SK-N-SH (cell line): Measurements from ENCODE around the gene RPS8. TPM values are rescaled to one million over a fixed set of nuclear protein-coding genes. Genes with fewer than 3 reads are reported as not detected.
A peak's percentile ranks its signal among the peaks of the same experiment; 100 is the strongest.

ENCODE experiments used
- CTCF ChIA-PET: fragments of 300-600, 350-600 bp; formaldehyde crosslinking; extraction: SDS; loops from one replicate; lab custom pipeline; 2021; lab: Yijun Ruan, JAX
- POLR2A ChIA-PET: fragments of 350-600 bp; sonication (Branson Sonifier 250); formaldehyde crosslinking; extraction: SDS; loops from one replicate; lab custom pipeline; 2020; ENCODE audit warnings: antibody characterized with exemption, inconsistent platforms; lab: Yijun Ruan, JAX
- DNase-seq: peaks from one replicate; pipeline ENCODE4 v3.0.0; 2012
- H2AFZ ChIP-seq: fragments of 200-600 bp; sonication (generic); 2 replicates; pipeline ENCODE4 v1.8.1; 2016; ENCODE audit warnings: antibody characterized with exemption, mild to moderate bottlenecking, low read depth
- H3F3A ChIP-seq: fragments of 200-600 bp; sonication (generic); replicated peaks from 2 replicates; pipeline ENCODE3; 2016; ENCODE audit warnings: antibody characterized with exemption, mild to moderate bottlenecking; ENCODE audit not compliant: insufficient read depth
- H3K27ac ChIP-seq, 2 experiments: fragments of 200-500 bp in 1 of 2; fragments of 200-600 bp in 1 of 2; sonication (Bioruptor generic) in 1 of 2; sonication (generic), shearing (Covaris generic) in 1 of 2; 2 replicates each; pipeline versions ENCODE4 v1.5.1 to v1.6.1; 2014 to 2016; ENCODE audit warnings: low read depth in 2 of 2, inconsistent platforms in 1 of 2, low read length in 1 of 2, mild to moderate bottlenecking in 1 of 2, mixed read lengths in 1 of 2
- H3K27me3 ChIP-seq: fragments of 200-600 bp; sonication (generic), shearing (Covaris generic); 2 replicates; pipeline ENCODE4 v1.6.1; 2016; ENCODE audit warnings: mixed run types; ENCODE audit not compliant: insufficient read depth
- H3K36me3 ChIP-seq, 2 experiments: fragments of 200-500 bp in 1 of 2; fragments of 200-600 bp in 1 of 2; sonication (Bioruptor generic) in 1 of 2; sonication (generic) in 1 of 2; replicated peaks in 1 of 2; 2 replicates each; pipeline versions ENCODE3 to v1.5.1; 2014 to 2016; ENCODE audit warnings: low read length in 1 of 2, mild to moderate bottlenecking in 1 of 2; ENCODE audit not compliant: insufficient read depth in 2 of 2, control insufficient read depth in 1 of 2
- H3K4me1 ChIP-seq, 2 experiments: fragments of 200-500 bp in 1 of 2; fragments of 200-600 bp in 1 of 2; sonication (Bioruptor generic) in 1 of 2; sonication (generic), shearing (Covaris generic) in 1 of 2; 2 replicates each; pipeline versions ENCODE4 v1.5.1 to v1.6.1; 2014 to 2016; ENCODE audit warnings: low read depth in 1 of 2, low read length in 1 of 2, mixed run types in 1 of 2; ENCODE audit not compliant: insufficient read depth in 2 of 2, control insufficient read depth in 1 of 2
- H3K4me2 ChIP-seq: fragments of 200-600 bp; sonication (generic), shearing (Covaris generic); 2 replicates; pipeline ENCODE4 v1.6.1; 2017; ENCODE audit warnings: mixed run types
- H3K4me3 ChIP-seq, 2 experiments: fragments of 200-500 bp in 1 of 2; fragments of 200-600 bp in 1 of 2; sonication (Bioruptor generic) in 1 of 2; sonication (generic), shearing (Covaris generic) in 1 of 2; 2 replicates each; pipeline versions ENCODE4 v1.5.1 to v1.8.1; 2014 to 2016; ENCODE audit warnings: low read depth in 2 of 2, inconsistent platforms in 1 of 2, low read length in 1 of 2, mild to moderate bottlenecking in 1 of 2, mixed read lengths in 1 of 2, moderate library complexity in 1 of 2
- H3K79me2 ChIP-seq: fragments of 200-600 bp; sonication (generic); 2 replicates; pipeline ENCODE4 v1.8.1; 2017; ENCODE audit warnings: mild to moderate bottlenecking; ENCODE audit not compliant: insufficient read depth
- H3K9ac ChIP-seq: fragments of 200-600 bp; sonication (generic); 2 replicates; pipeline ENCODE4 v1.6.1; 2017; ENCODE audit warnings: mixed run types
- H3K9me2 ChIP-seq: fragments of 200-600 bp; sonication (generic); 2 replicates; pipeline ENCODE4 v1.6.1; 2017; ENCODE audit warnings: mixed run types
- H3K9me3 ChIP-seq: fragments of 200-600 bp; sonication (generic); 2 replicates; pipeline ENCODE4 v1.6.1; 2017; ENCODE audit warnings: mixed run types, mild to moderate bottlenecking, moderate library complexity
- H4K20me1 ChIP-seq: fragments of 200-600 bp; sonication (generic); 2 replicates; pipeline ENCODE4 v1.6.1; 2017; ENCODE audit warnings: mild to moderate bottlenecking, mixed run types; ENCODE audit not compliant: insufficient read depth
- CHD2 ChIP-seq: fragments of 150-350 bp; IDR thresholded peaks from 2 replicates; pipeline ENCODE4 v1.6.1; 2018; ENCODE audit warnings: low read length; ENCODE audit not compliant: partially characterized antibody
- CTCF ChIP-seq: fragments of 200-600 bp; sonication (generic); IDR thresholded peaks from 2 replicates; pipeline ENCODE4 v1.6.1; 2017; ENCODE audit warnings: antibody characterized with exemption, mild to moderate bottlenecking, moderate library complexity
- ELF1 ChIP-seq: IDR thresholded peaks from 2 replicates; pipeline ENCODE4 v1.4.0; 2012
- FOXJ3 ChIP-seq: sonication (generic); formaldehyde crosslinking; IDR thresholded peaks from 2 replicates; pipeline ENCODE4 v1.5.1; 2020; ENCODE audit warnings: mild to moderate bottlenecking, missing genetic modification reagents
- FOXM1 ChIP-seq: IDR thresholded peaks from 2 replicates; pipeline ENCODE4 v1.4.0; 2012; ENCODE audit warnings: low read depth, mild to moderate bottlenecking
- GABPA ChIP-seq: IDR thresholded peaks from 2 replicates; pipeline ENCODE4 v1.4.0; 2012; ENCODE audit warnings: low read depth, mild to moderate bottlenecking
- GATA2 ChIP-seq: sonication (generic); formaldehyde crosslinking; IDR thresholded peaks from 2 replicates; pipeline ENCODE4 v1.5.0; 2020; ENCODE audit warnings: mild to moderate bottlenecking, missing genetic modification reagents
- JUND ChIP-seq: IDR thresholded peaks from 2 replicates; pipeline ENCODE4 v1.4.0; 2012
- MAX ChIP-seq: IDR thresholded peaks from 2 replicates; pipeline ENCODE4 v1.4.0; 2012; ENCODE audit warnings: low read depth
- MXI1 ChIP-seq: IDR thresholded peaks from 2 replicates; pipeline ENCODE4 v1.6.1; 2012; ENCODE audit warnings: mild to moderate bottlenecking, low read depth, low read length, improper control_type of control experiment
- NRF1 ChIP-seq: IDR thresholded peaks from 2 replicates; pipeline ENCODE4 v1.6.1; 2012; ENCODE audit warnings: low read depth, mild to moderate bottlenecking, low read length
- PBX3 ChIP-seq: IDR thresholded peaks from 2 replicates; pipeline ENCODE4; 2012
- RCOR1 ChIP-seq: fragments of 150-350 bp; IDR thresholded peaks from 2 replicates; pipeline ENCODE4 v1.6.1; 2017; ENCODE audit warnings: antibody characterized with exemption, low read length
- REST ChIP-seq: IDR thresholded peaks from 2 replicates; pipeline ENCODE4 v1.6.1; 2012; ENCODE audit warnings: mild to moderate bottlenecking, low read depth, low read length, moderate library complexity
- RFX5 ChIP-seq: IDR thresholded peaks from 2 replicates; pipeline ENCODE4 v1.6.1; 2012; ENCODE audit warnings: mild to moderate bottlenecking, improper control_type of control experiment, low read length
- RXRA ChIP-seq: IDR thresholded peaks from 2 replicates; pipeline ENCODE4 v1.4.0; 2012; ENCODE audit warnings: low read depth, mild to moderate bottlenecking, borderline replicate concordance
- SMC3 ChIP-seq: IDR thresholded peaks from 2 replicates; pipeline ENCODE4 v1.6.1; 2012; ENCODE audit warnings: low read depth, low read length, improper control_type of control experiment
- TEAD4 ChIP-seq: IDR thresholded peaks from 2 replicates; pipeline ENCODE4 v1.4.0; 2012; ENCODE audit warnings: mild to moderate bottlenecking, borderline replicate concordance; ENCODE audit not compliant: insufficient read depth
- USF2 ChIP-seq: fragments of 150-350 bp; IDR thresholded peaks from 2 replicates; pipeline ENCODE4 v1.6.1; 2017; ENCODE audit warnings: antibody characterized with exemption, low read length, low read depth, borderline replicate concordance
- ZBTB33 ChIP-seq: IDR thresholded peaks from 2 replicates; pipeline ENCODE4 v1.4.0; 2012; ENCODE audit warnings: low read depth, borderline replicate concordance
- WGBS: methylation state at CpG from one replicate; pipeline ENCODE4 v1.1.6; 2017; ENCODE audit warnings: low lambda C conversion rate; 5-methylcytosine and 5-hydroxymethylcytosine counted together
- polyA plus RNA-seq, 3 experiments: library from polyadenylated mRNA; depleted of rRNA; stranded (reverse); fragments of >200 nt; gene quantifications; 2 replicates each; pipeline ENCODE4 v1.2.3, GENCODE V29; 2012

Gene RPS8
- polyA plus RNA-seq, 1 of the 3 experiments (the other 2 are of a cell fraction): 3,303 TPM

- WGBS: 80% methylated on average over 1 of the region's 1 CpG
- Histone ChIP-seq H4K20me1 (peaks cover 4% of the 10 kb centered on the region; the same call in 1 of the 2 replicates), H3K79me2 (peaks cover 82% of the 10 kb centered on the region), H3K27ac (0 out of 4 replicates have a peak overlapping the region, but pooled peaks of 1 of the 2 experiments have one; percentile 5), H3K9me3 (no peaks in the 10 kb centered on the region), H3K4me1 (peaks cover 0 to 5% of the 10 kb centered on the region in 2 experiments; a peak in 2 of 4 replicates), H3K4me2 (no peak overlapping the region), H3K9me2 (no peaks in the 10 kb centered on the region), H3K9ac (no peak overlapping the region), H3K4me3 (no peak overlapping the region), H3K36me3 (peaks cover 0 to 14% of the 10 kb centered on the region in 2 experiments), H3F3A (peaks cover 11% of the 10 kb centered on the region), H2AFZ (peak overlapping the region; percentile 71), H3K27me3 (no peaks in the 10 kb centered on the region)
- POLR2A ChIA-PET: interaction anchor here (0.6 to 1.4 kb wide), 2 partner anchors 32 to 36 kb away, joined by 3 to 6 read pairs; partner anchors contain the start of gene RPS8
- CTCF ChIA-PET: interaction anchor here (0.7 to 1.9 kb wide), 4 partner anchors 12 to 32 kb away, joined by 3 to 9 read pairs (median 4); partner anchors contain the start of genes RNU5D-1 and RPS8
- no peak for TF ChIP-seq FOXM1
- TF ChIP-seq TEAD4: no peak
- TF ChIP-seq JUND: no peak
- no peak for TF ChIP-seq CTCF
- TF ChIP-seq ELF1: no peak
- TF ChIP-seq RFX5: no peak
- TF ChIP-seq RCOR1: no peak
- TF ChIP-seq GATA2 (CRISPR knock-in tag): no peak
- no peak for TF ChIP-seq CHD2
- no peak for TF ChIP-seq REST
- no peak for TF ChIP-seq PBX3
- no peak for TF ChIP-seq USF2
- TF ChIP-seq GABPA: no peak
- no peak for TF ChIP-seq NRF1
- no peak for TF ChIP-seq MXI1
- no peak for TF ChIP-seq ZBTB33
- no peak for TF ChIP-seq RXRA
- TF ChIP-seq SMC3: no peak
- TF ChIP-seq FOXJ3 (CRISPR knock-in tag): no peak
- no peak for TF ChIP-seq MAX
- no peak for DNase-seq
Measured at GRCh38 chr1:44743211-44743610, 32.1 kb upstream of the RPS8 start.
